GM21723 (cell line): ENCODE results near the gene RAD9A.
A peak's percentile ranks its signal among the peaks of the same experiment; 100 is the strongest.

Experiments
- ATAC-seq: cut with Tn5 transposase; IDR thresholded peaks from one replicate; pipeline ENCODE4 v1.9.1; 2021; ENCODE audit warnings: mild to moderate bottlenecking, moderate library complexity; ENCODE audit not compliant: unreplicated experiment

RAD9A gene

DNA sequence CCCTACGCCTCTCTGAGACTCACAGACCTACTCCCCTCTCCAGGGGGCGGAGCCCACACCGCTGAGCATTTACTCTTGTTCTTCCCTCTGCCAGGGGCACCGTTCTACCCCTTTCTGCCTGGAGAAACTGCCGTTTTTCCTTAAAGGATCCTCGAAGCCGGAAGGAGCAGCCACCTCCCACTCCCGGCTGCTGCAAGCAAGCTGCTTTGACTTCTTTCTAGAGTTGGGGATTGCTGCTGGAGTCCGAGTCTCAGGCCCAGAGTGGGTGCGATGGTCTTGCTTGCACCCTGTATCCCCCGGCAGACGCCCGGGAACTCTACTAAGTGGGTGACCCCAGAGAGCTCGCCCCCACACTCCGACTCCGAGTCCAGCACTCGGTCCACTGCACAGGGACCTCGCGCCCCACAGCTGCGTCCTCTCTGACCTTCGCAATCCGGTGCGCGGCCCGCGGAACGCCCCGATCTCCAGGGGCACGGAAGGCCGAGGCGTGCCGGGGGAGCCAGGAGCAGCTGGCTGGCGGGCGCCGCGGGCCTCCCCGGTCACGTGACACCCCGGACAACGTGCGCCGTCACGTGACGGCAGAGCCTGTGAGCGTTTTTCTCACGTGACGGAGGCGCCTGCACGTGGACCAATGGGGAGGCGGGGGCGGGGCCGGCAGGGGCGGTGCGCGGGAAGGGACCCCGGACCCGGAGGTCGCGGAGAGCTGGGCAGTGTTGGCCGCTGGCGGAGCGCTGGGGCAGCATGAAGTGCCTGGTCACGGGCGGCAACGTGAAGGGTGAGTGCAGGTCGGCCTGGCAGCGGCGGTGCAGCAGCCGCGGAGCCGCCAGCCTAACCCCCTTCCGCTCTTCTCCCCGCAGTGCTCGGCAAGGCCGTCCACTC is at the start of gene RAD9A:
Gene RAD9A (plus strand): TSS at position 683 of the 879 bp plus-strand sequence. CDS start 59 bp downstream, at position 742.
- peak; percentile 61 for ATAC-seq

DNA sequence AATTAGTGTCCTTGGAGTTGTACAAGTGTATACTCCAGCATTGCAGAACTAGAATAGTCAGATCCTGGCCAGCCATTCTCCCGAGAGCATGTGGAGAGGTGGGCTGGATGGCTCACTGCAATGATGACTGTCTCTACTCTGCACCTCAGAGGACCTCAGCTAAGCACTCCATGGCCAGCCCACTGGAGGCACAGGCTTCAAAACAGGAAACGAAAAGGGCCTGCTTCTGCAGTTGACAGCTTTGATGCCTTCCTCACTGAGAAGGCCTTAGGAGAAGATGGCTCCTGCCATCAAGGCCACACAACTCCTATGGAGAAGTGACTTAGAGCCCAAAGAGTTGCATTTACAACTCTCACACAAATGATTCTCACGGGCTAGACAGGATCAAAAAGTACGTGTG is 47.5 kb upstream of the RAD9A start:
- ATAC-seq, result no peak

- ATAC-seq, result no peak
These were observed 46.4 kb upstream of the RAD9A start for GRCh38 chr11:67345247-67345919.

DNA sequence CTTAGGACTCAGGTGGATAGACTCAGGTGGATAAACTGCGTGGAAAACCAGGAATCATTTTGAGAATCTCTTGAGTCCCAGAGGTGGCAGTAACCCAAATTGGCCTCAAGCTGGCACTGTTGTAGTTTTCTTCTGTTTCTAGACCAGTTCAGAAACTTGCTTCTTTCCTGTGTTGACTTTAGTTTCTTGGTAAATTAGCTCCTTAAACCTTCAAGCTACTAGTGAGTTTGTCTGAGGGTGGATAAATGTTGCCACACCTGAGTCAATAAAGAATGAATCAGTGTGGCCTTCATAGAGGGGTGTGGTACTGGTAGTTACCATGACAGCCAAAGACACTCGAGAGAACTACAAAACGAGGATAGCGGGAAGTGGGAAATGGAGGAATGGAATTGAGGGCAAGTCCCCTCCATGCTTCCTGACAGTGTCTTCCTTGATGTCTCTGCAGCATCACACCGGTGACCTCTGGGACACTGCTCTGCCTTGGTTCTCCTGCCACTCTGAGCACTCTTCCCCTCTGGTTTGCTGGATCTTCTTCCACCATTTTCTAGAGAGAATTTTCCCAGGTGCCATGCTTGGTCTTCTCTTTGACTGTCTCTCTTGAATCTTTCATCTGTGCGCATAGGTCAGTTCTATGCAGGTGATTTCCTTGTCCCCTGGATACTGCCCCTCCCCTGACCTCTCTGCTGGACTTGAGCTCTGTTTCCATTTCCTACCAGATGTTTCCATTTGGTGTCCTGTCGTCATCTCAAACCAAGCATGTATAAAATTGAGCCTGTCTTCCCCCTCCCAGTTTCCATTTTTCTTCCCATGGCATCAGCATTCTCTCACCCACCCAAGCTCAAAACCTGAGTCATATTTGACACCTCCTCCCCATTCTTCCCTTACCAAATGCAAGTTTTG is 45.6 kb upstream of the RAD9A start:
- ATAC-seq, result no peak

- no peak for ATAC-seq
These were observed 43.6 kb upstream of the RAD9A start for GRCh38 chr11:67347964-67348749.

DNA sequence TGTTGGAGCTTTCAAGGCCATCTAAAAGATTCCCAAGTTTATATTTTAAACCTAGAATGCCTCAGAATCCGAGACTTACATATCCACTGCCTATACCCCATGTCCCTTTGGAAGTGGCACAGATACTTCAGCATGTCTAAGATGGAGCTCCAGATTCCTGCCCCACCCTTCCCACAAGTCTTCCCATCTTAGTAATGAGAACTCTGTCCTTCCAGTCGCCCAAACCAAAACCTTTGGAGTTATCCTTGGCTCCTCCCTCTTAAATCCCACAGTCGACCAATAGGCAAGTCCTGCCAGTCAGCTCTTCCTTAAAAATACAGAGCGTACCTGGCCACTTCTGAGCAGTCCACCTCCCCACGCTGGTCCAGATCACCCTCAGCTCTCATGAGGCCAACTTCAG is 42.8 kb upstream of the RAD9A start:
- no peak for ATAC-seq

DNA sequence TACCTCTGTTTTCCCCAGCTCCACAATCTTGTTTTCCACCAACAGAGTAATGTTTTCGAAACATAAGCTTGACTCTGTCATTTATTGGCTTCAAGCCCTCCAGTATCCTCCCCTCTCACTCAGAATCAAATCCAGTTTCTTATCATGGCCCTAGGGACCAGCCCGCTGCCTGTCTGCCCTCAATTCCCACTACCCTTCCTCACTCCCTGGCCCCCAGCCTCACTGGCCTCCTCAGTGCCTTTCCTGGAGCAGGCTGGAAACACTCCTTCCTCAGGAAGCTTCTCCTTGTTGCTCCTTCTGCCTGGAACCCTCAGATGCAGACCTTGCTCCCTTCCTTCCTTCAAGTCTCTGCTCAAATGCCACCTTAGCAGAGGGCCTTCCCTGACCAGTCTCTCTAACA is 42.3 kb upstream of the RAD9A start:
- ATAC-seq, result no peak

- no peak for ATAC-seq
These were observed 41.8 kb upstream of the RAD9A start for GRCh38 chr11:67349928-67350465.

DNA sequence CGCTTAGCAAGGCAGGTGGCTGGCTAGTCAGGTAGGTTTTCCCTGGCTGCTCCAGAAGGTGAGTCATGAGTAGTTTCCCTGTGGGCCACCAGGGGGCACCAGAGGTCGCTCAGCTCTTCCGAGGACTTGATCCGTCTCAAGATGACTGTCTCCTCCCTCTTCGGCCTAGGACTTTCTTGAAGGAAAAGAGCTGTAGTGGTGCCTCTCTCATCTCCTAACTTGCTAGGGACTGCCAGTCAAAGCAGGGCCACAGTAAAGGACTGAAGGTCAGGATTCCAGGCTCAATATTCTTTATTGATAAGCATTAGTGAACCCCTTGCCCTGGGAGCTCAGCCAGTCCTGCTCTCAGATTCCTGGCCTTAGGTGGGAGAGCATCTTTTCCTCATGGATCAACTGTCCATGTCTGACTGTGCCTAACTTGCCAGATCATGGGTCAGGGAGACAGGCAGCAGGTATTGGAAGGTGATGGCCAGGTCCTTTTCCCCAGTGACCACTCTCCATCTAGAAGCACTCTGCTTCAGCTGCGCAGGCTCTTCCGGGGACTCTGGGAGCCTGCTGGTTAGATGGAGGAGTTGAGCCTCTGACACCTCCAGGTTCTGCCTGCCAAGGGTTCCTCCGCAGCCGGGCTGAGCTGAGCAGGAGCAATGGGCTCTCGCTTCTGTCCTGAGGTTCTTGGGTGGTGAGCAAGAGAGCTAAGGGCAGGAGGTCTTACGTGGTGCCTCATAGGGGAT is 40.3 kb upstream of the RAD9A start:
- ATAC-seq, result no peak

- peak; percentile 9 for ATAC-seq
These were observed 39.1 kb upstream of the RAD9A start for GRCh38 chr11:67352546-67353316.

DNA sequence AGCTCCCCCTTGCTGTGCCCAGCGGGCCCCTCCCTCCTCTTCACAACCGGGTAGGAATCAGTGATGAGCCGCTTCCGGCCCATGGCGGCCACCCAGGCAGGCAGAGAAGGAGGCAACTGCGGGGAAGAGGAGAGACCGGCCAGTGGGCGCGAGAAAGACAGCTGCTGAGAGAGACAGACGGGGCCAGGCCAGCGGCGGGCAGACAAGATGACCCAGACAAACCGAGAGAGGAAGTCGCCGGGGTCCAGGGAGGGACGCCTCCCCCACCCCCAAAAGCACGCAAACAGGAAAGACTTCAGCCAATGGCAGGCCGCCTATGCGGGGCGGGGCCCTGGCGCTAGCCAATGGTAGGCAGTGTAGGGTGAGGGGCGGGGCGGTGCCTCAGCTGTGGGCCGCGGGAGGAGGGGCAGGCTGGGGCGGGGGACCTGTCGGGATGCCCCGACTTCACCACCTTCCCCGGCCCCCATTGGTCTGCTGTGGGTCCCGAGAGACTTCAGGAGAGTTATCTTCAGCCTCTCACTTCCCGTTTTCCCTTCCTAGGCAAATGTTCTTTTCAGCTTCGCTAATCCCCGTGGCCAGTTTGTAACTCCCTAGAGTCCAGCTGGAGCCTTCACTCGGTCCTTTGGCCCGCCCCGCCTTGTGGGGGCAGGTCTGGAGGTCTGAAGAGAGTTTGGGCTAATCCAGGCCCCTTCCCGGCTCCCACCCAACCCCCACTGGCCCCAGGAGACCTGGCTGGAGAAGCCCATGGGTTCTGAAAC is 38.3 kb upstream of the RAD9A start, which contains the start of gene POLD4:
Gene POLD4 (minus strand): TSS at position 230 of the 758 bp plus-strand sequence. CDS start 147 bp downstream, at position 83.
- ATAC-seq, result peak; percentile 63

- ATAC-seq, result no peak
These were observed 37.4 kb upstream of the RAD9A start for GRCh38 chr11:67354075-67355022.

- no peak for ATAC-seq
These were observed 36.6 kb upstream of the RAD9A start for GRCh38 chr11:67355023-67355793.

DNA sequence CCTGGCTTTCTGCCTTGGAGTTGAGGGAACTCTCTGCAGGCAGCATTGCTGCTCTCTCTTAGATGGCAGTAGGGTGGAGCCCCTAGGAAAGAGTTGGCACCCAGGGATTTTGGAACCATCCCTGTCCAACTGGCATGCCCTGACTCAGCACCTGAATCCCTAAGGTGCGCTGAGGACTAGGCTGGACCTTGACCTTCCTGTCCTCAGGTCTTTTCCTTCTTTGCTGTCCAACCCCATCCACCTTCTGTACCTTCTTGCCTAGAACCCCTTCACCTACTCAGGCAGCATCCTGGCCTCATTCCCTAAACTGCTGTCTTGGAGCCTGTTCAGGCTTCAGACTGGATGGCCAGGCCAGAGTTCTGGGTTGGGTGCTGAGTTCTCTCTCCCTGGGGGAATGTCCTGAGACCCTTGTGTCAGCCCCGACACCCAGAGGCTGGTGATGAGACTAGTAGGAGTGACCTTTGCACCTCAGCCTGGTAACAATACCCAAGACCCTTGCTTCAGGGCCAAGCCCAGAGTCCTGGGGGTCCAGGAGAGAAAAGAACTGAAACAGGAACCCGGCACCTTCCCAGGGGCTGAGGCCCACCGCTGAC is 35.9 kb upstream of the RAD9A start:
- ATAC-seq, result no peak

GRCh38 chr11:67356387-67356863 is 35.4 kb upstream of the RAD9A start:
- ATAC-seq, result no peak
